Measurements from ENCODE around the gene ATAD3A.
"Not testable (repeated sequence)": the region's sequence is repeated elsewhere in the genome, so short reads cannot be mapped to it uniquely, and the experiment has no call there.

DNA sequence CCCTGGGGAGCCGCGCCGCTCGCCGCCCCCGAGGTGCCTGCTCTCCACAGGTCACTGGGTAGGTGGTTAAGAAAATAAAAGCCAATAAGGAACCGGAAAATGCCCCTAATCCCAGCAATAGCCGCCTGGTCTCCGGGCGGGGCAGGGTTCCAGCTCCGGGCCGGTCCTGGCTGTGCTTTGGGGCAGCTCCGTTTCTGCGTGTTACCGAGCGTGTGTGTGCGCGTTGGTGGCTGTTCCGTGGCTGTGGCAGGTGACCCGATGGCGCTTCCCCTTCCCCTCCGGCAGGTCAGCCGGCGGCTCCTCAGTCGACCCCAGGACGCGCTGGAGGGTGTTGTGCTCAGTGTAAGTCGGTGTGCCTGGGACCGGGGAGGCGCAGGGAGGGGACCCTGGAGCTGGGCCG lies 11.3 kb downstream of the ATAD3A start:
- TF ChIP-seq, protein P1, sequence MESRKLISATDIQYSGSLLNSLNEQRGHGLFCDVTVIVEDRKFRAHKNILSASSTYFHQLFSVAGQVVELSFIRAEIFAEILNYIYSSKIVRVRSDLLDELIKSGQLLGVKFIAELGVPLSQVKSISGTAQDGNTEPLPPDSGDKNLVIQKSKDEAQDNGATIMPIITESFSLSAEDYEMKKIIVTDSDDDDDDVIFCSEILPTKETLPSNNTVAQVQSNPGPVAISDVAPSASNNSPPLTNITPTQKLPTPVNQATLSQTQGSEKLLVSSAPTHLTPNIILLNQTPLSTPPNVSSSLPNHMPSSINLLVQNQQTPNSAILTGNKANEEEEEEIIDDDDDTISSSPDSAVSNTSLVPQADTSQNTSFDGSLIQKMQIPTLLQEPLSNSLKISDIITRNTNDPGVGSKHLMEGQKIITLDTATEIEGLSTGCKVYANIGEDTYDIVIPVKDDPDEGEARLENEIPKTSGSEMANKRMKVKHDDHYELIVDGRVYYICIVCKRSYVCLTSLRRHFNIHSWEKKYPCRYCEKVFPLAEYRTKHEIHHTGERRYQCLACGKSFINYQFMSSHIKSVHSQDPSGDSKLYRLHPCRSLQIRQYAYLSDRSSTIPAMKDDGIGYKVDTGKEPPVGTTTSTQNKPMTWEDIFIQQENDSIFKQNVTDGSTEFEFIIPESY (IDR thresholded peaks at IDR 0.05; ENCODE audit: borderline replicate concordance, low read depth), result not testable (repeated sequence)
- TF ChIP-seq POLR2AphosphoS5 (IDR thresholded peaks at IDR 0.05; ENCODE audit: low read depth, low read length); JUND (IDR thresholded peaks at IDR 0.05); NFIC (IDR thresholded peaks at IDR 0.05; ENCODE audit: borderline replicate concordance); FOXJ3 (CRISPR knock-in tag; IDR thresholded peaks at IDR 0.05); MEF2A (IDR thresholded peaks at IDR 0.05; ENCODE audit: borderline replicate concordance, low read depth); GABPA (IDR thresholded peaks at IDR 0.05; ENCODE audit: low read depth); YY1 (IDR thresholded peaks at IDR 0.05; ENCODE audit: low read depth); EZH2phosphoT487 (IDR thresholded peaks at IDR 0.05; ENCODE audit: borderline replicate concordance, low read depth): not testable (repeated sequence)
- TF ChIP-seq, protein P2, sequence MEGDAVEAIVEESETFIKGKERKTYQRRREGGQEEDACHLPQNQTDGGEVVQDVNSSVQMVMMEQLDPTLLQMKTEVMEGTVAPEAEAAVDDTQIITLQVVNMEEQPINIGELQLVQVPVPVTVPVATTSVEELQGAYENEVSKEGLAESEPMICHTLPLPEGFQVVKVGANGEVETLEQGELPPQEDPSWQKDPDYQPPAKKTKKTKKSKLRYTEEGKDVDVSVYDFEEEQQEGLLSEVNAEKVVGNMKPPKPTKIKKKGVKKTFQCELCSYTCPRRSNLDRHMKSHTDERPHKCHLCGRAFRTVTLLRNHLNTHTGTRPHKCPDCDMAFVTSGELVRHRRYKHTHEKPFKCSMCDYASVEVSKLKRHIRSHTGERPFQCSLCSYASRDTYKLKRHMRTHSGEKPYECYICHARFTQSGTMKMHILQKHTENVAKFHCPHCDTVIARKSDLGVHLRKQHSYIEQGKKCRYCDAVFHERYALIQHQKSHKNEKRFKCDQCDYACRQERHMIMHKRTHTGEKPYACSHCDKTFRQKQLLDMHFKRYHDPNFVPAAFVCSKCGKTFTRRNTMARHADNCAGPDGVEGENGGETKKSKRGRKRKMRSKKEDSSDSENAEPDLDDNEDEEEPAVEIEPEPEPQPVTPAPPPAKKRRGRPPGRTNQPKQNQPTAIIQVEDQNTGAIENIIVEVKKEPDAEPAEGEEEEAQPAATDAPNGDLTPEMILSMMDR (IDR thresholded peaks at IDR 0.05), result not testable (repeated sequence)
- TF ChIP-seq, protein P3, sequence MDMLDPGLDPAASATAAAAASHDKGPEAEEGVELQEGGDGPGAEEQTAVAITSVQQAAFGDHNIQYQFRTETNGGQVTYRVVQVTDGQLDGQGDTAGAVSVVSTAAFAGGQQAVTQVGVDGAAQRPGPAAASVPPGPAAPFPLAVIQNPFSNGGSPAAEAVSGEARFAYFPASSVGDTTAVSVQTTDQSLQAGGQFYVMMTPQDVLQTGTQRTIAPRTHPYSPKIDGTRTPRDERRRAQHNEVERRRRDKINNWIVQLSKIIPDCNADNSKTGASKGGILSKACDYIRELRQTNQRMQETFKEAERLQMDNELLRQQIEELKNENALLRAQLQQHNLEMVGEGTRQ (IDR thresholded peaks at IDR 0.05; ENCODE audit: borderline replicate concordance, low read depth, low read length), result not testable (repeated sequence)
- TF ChIP-seq, protein P4, sequence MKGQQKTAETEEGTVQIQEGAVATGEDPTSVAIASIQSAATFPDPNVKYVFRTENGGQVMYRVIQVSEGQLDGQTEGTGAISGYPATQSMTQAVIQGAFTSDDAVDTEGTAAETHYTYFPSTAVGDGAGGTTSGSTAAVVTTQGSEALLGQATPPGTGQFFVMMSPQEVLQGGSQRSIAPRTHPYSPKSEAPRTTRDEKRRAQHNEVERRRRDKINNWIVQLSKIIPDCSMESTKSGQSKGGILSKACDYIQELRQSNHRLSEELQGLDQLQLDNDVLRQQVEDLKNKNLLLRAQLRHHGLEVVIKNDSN (IDR thresholded peaks at IDR 0.05; ENCODE audit: borderline replicate concordance, low read depth), result not testable (repeated sequence)
- TF ChIP-seq, protein P5, sequence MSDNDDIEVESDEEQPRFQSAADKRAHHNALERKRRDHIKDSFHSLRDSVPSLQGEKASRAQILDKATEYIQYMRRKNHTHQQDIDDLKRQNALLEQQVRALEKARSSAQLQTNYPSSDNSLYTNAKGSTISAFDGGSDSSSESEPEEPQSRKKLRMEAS (IDR thresholded peaks at IDR 0.05; ENCODE audit: low read depth), result not testable (repeated sequence)
